ENCODE results near the gene MED13L.
"Not testable (repeated sequence)": the region's sequence is repeated elsewhere in the genome, so short reads cannot be mapped to it uniquely, and the experiment has no call there.

Gene MED13L

DNA sequence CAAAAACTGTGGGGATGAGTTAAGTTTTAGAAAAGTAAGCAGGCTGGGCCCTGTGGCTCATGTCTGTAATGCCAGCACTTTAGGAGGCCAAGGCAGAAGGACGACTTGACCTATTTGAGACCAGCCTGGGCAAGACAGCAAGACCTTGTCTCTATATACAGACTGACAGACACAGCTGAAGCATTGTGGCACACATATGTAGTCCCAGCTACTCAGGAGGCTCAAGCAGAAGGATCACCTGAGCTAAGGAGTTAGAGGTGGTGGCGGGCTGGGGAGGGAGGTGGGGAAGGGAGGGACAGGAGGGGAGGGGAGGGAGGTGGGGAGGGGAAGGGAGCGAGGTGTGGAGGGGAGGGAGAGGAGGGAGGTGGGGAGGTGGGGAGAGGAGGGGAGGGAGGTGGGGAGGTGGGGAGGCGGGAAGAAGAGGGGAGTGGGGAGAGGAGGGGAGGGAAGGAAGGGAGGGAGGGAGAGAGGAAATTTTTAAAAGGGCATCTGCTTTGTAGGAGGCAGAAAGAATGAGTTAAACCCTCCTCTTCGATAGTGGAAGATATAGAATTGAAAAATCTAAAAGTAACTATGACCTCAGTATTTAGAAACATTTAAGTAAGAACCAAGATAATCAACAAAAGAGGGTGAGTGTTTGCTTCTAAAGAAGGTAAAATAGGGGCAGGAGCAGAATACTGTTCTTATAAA lies 30.9 kb downstream of the MED13L start:
- TF ChIP-seq, protein P1, sequence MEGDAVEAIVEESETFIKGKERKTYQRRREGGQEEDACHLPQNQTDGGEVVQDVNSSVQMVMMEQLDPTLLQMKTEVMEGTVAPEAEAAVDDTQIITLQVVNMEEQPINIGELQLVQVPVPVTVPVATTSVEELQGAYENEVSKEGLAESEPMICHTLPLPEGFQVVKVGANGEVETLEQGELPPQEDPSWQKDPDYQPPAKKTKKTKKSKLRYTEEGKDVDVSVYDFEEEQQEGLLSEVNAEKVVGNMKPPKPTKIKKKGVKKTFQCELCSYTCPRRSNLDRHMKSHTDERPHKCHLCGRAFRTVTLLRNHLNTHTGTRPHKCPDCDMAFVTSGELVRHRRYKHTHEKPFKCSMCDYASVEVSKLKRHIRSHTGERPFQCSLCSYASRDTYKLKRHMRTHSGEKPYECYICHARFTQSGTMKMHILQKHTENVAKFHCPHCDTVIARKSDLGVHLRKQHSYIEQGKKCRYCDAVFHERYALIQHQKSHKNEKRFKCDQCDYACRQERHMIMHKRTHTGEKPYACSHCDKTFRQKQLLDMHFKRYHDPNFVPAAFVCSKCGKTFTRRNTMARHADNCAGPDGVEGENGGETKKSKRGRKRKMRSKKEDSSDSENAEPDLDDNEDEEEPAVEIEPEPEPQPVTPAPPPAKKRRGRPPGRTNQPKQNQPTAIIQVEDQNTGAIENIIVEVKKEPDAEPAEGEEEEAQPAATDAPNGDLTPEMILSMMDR (conservative IDR thresholded peaks at IDR 0.05; ENCODE audit: low read length): no peak
- DNase-seq (ENCODE audit: low read depth): no peak
- H3K4me3 ChIP-seq (ENCODE audit: low read length): no peak overlapping the region

GRCh38 chr12:116245189-116245588 lies 32.3 kb downstream of the MED13L start:
- TF ChIP-seq, protein P1 (conservative IDR thresholded peaks at IDR 0.05; ENCODE audit: low read length): no peak
- DNase-seq (ENCODE audit: low read depth): no peak
- no peak overlapping the region for H3K4me3 ChIP-seq (ENCODE audit: low read length)

DNA sequence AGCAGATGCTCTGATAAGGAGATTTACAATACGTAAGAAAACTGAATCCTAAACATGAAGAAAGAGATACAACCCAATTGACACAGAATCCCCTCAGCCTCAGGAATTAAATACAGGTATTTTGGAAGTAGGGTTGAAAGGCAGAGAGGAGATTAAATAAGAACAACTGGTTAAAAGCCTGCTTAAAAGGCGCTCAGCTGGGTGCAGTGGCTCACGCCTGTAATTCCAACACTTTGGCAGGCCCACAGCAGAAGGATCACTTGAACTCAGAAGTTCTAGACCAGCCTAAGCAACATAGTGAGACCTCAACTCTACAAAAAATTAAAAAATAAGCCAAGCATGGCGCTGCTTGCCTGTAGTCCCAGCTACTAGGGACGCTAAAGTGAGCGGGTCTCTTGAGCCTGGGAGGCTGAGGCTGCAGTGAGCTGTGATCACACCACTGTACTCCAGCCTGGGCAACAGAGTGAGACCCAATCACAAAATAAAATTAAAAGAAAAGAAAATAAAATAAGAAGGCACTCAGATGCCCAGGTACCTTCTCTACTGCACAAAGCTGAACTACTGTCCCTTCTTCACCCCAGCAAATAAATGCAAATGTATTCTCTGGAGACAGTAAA lies 32.9 kb downstream of the MED13L start:
- TF ChIP-seq, protein P1 (conservative IDR thresholded peaks at IDR 0.05; ENCODE audit: low read length): no peak
- H3K4me3 ChIP-seq (ENCODE audit: low read length): no peak overlapping the region

GRCh38 chr12:116244001-116244400 lies 33.5 kb downstream of the MED13L start:
- TF ChIP-seq, protein P1 (conservative IDR thresholded peaks at IDR 0.05; ENCODE audit: low read length): no peak
- DNase-seq (ENCODE audit: low read depth): no peak
- H3K4me3 ChIP-seq (ENCODE audit: low read length): no peak overlapping the region

More for the DNA sequence above, 32.9 kb downstream of the MED13L start:
- no peak for DNase-seq (ENCODE audit: low read depth)

DNA sequence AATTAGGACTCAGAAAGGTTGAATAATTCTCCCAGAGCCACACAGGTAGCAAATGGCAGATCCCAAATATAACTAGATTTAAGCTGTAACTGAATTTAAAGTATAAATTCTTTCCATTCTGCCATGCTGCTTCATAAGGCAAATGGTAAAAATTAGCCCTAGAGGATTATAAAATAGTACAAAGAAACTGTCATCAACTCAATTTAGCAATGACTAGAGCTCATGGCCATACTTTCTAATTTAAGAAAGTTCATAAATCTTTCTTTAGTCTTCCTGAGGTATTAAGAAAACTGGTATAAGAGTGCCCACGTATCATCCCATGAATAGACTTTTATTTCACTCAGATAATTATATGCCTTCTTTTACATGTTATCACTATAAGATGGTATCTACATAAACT lies 34.8 kb downstream of the MED13L start:
- DNase-seq (ENCODE audit: low read depth): no peak
- TF ChIP-seq, protein P1 (conservative IDR thresholded peaks at IDR 0.05; ENCODE audit: low read length): no peak
- no peak overlapping the region for H3K4me3 ChIP-seq (ENCODE audit: low read length)

DNA sequence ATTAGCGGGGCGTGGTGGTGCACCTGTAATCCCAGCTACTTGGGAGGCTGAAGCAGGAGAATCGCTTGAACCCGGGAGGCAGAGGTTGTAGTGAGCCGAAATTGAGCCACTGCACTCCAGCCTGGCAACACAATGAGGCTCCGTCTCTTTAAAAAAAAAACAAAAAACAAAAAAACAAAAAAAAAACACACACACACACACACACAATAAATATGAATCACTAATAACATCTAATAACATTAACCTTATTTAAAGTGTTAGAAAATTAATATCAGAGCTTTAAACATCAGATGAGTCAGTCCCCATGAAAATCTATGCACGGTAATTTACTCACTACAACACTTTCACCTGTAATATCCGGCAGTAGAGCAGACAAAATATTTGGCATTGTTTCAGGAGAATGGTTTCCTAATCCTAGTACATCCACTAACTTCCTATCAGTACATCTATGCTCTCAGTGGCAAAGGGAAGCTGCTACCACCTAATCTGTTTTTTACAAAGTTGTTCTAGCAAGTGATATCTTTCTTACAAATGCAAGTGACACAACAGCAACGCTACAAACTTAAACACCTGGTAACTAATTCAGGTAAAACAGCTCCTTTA lies 36.2 kb downstream of the MED13L start:
- no peak for DNase-seq (ENCODE audit: low read depth)
- no peak overlapping the region for H3K4me3 ChIP-seq (ENCODE audit: low read length)

GRCh38 chr12:116238570-116239119 lies 38.8 kb downstream of the MED13L start:
- DNase-seq (ENCODE audit: low read depth); H3K4me3 ChIP-seq (ENCODE audit: low read length): not testable (repeated sequence)

More for the DNA sequence above, 36.2 kb downstream of the MED13L start:
- TF ChIP-seq, protein P1 (conservative IDR thresholded peaks at IDR 0.05; ENCODE audit: low read length): no peak
